ENCODE results near the gene CCDC18. TPM values are rescaled to one million over a fixed set of nuclear protein-coding genes. Genes with fewer than 3 reads are reported as not detected.

Gene CCDC18
- total RNA-seq, 1 experiment from 2014 or later: 7.1 TPM

GRCh38 chr1:93253516-93253915 is 73.0 kb downstream of the CCDC18 start:
- H3K27ac Mint-ChIP-seq (ENCODE audit: unreplicated experiment): no peak overlapping the region
- intact Hi-C loops (cut with micrococcal nuclease; ENCODE audit: unreplicated experiment): no loop called here
- no peak for DNase-seq
- no peaks in the 10 kb centered on the region for H3K9me3 Mint-ChIP-seq (ENCODE audit: unreplicated experiment)
- Histone ChIP-seq H3K36me3 (ENCODE audit: control insufficient read depth, insufficient read depth, low read length) (no peaks in the 10 kb centered on the region), H3K4me3 (ENCODE audit: low read depth, low read length) (no peak overlapping the region), H3K4me1 (no peaks in the 10 kb centered on the region), H3K9me3 (no peaks in the 10 kb centered on the region), H3K27me3 (replicated peaks; ENCODE audit: control insufficient read depth, insufficient read depth, low read length) (no peaks in the 10 kb centered on the region)
- H3K27me3 Mint-ChIP-seq (ENCODE audit: insufficient read depth, unreplicated experiment): no peaks in the 10 kb centered on the region
- no peaks in the 10 kb centered on the region for H3K36me3 Mint-ChIP-seq (ENCODE audit: insufficient read depth, unreplicated experiment)
- no peak overlapping the region for H3K4me3 Mint-ChIP-seq (ENCODE audit: unreplicated experiment)
- H3K4me1 Mint-ChIP-seq (ENCODE audit: low read depth, unreplicated experiment): no peaks in the 10 kb centered on the region
- no peak for TF ChIP-seq CTCF (IDR thresholded peaks at IDR 0.05; ENCODE audit: insufficient read depth in 1 of 2, low read depth in 1 of 2, low read length in 1 of 2, severe bottlenecking in 1 of 2, unreplicated experiment in 1 of 2)
- BruUV-seq (replicated peaks): no TSS peak
- POLR2A ChIA-PET: no interaction called here
- CTCF ChIA-PET: no interaction called here

- Histone ChIP-seq H3K27me3 (replicated peaks; ENCODE audit: control insufficient read depth, insufficient read depth, low read length) (no peaks in the 10 kb centered on the region), H3K36me3 (ENCODE audit: control insufficient read depth, insufficient read depth, low read length) (no peaks in the 10 kb centered on the region), H3K9me3 (no peaks in the 10 kb centered on the region), H3K4me1 (no peaks in the 10 kb centered on the region; the same call in 1 of the 2 replicates), H3K4me3 (ENCODE audit: low read depth, low read length) (no peak overlapping the region)
- BruUV-seq (replicated peaks): no TSS peak
- H3K27ac Mint-ChIP-seq (ENCODE audit: unreplicated experiment): no peak overlapping the region
- H3K9me3 Mint-ChIP-seq (ENCODE audit: unreplicated experiment): no peaks in the 10 kb centered on the region
- ChIA-PET POLR2A (no interaction called here), CTCF (no interaction called here)
- H3K27me3 Mint-ChIP-seq (ENCODE audit: insufficient read depth, unreplicated experiment): no peaks in the 10 kb centered on the region
- TF ChIP-seq CTCF (IDR thresholded peaks at IDR 0.05; ENCODE audit: insufficient read depth in 1 of 2, low read depth in 1 of 2, low read length in 1 of 2, severe bottlenecking in 1 of 2, unreplicated experiment in 1 of 2): no peak
- no peak for DNase-seq
- no peaks in the 10 kb centered on the region for H3K36me3 Mint-ChIP-seq (ENCODE audit: insufficient read depth, unreplicated experiment)
- no peaks in the 10 kb centered on the region for H3K4me1 Mint-ChIP-seq (ENCODE audit: low read depth, unreplicated experiment)
- no peak overlapping the region for H3K4me3 Mint-ChIP-seq (ENCODE audit: unreplicated experiment)
- intact Hi-C loops (cut with micrococcal nuclease; ENCODE audit: unreplicated experiment): no loop called here
These were observed 74.9 kb downstream of the CCDC18 start for GRCh38 chr1:93255222-93256079.

- Mint-ChIP-seq H3K27me3 (ENCODE audit: insufficient read depth, unreplicated experiment) (no peaks in the 10 kb centered on the region), H3K9me3 (ENCODE audit: unreplicated experiment) (no peaks in the 10 kb centered on the region), H3K27ac (ENCODE audit: unreplicated experiment) (no peak overlapping the region), H3K4me3 (ENCODE audit: unreplicated experiment) (no peak overlapping the region), H3K4me1 (ENCODE audit: low read depth, unreplicated experiment) (no peaks in the 10 kb centered on the region), H3K36me3 (ENCODE audit: insufficient read depth, unreplicated experiment) (no peaks in the 10 kb centered on the region)
- ChIA-PET CTCF (no interaction called here), POLR2A (no interaction called here)
- TF ChIP-seq CTCF (IDR thresholded peaks at IDR 0.05; ENCODE audit: insufficient read depth in 1 of 2, low read depth in 1 of 2, low read length in 1 of 2, severe bottlenecking in 1 of 2, unreplicated experiment in 1 of 2): no peak
- Histone ChIP-seq H3K27me3 (replicated peaks; ENCODE audit: control insufficient read depth, insufficient read depth, low read length) (no peaks in the 10 kb centered on the region), H3K9me3 (no peaks in the 10 kb centered on the region), H3K36me3 (ENCODE audit: control insufficient read depth, insufficient read depth, low read length) (no peaks in the 10 kb centered on the region), H3K4me3 (ENCODE audit: low read depth, low read length) (no peak overlapping the region), H3K4me1 (no peaks in the 10 kb centered on the region; the same call in 1 of the 2 replicates)
- intact Hi-C loops (cut with micrococcal nuclease; ENCODE audit: unreplicated experiment): no loop called here
- BruUV-seq (replicated peaks): no TSS peak
- DNase-seq: no peak
These were observed 75.9 kb downstream of the CCDC18 start for GRCh38 chr1:93256433-93256832.

Data from Caco-2 (cell line).